Embryonic facial prominence (tissue), 1 donor: Measurements from ENCODE around the gene GPR37.

Experiments
- DNase-seq: peaks from one replicate; pipeline ENCODE4 v3.0.0-alpha.2; 2016; ENCODE audit errors: extremely low spot score

GPR37 gene, protein sequence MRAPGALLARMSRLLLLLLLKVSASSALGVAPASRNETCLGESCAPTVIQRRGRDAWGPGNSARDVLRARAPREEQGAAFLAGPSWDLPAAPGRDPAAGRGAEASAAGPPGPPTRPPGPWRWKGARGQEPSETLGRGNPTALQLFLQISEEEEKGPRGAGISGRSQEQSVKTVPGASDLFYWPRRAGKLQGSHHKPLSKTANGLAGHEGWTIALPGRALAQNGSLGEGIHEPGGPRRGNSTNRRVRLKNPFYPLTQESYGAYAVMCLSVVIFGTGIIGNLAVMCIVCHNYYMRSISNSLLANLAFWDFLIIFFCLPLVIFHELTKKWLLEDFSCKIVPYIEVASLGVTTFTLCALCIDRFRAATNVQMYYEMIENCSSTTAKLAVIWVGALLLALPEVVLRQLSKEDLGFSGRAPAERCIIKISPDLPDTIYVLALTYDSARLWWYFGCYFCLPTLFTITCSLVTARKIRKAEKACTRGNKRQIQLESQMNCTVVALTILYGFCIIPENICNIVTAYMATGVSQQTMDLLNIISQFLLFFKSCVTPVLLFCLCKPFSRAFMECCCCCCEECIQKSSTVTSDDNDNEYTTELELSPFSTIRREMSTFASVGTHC

DNA sequence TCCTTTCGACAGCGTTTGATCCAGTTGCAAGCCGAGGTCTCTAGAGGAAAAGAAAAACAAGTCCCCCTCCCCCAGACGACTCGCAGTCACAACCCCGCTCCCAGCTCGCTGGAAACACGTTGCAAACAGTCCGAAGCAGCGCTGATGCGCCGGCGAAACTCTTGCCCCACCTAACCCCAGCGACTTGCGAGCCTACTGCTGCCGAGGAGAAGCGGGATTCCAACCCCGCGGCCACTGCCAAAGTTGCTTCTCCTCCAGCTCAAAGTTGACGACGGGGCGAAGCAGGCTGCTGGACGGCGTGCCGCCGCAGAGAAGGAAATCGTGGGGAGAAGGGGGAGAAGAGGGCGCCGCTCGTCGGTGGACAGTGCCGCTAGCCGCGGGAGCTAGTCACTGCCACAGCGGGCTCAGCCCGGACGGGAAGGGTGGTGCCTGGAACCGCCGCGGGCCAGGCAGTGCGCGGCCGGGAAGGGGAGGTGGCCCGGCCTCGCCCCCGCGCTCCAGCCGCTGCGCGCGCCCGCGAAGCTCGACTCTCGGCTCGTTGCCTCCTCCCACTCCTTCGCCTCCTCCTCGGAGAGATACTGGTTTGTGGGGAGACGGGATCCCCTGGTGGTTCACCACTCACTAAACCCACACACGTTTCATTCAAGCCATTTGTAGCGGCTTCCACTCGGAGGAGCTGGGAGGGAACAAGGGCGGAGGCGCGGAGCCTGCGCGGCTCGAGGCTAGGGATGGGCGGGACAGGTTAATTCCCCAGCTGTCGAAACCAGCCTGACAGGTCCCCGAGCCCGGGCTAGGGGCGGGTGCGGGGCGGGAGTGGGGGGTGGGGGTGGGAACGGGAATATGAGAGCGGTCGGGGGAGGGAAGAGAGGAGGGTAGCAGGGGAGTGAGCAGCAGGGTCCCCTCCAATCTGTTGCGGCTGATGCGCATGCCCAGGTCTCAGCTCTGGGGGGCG lies at the start of gene GPR37:
Gene GPR37 (minus strand): TSS at position 392 of the 952 bp plus-strand sequence. CDS start 816 bp downstream, outside the sequence.
- DNase-seq = peak; percentile 40

GRCh38 chr7:124813994-124814798 lies 48.6 kb upstream of the GPR37 start:
- DNase-seq = no peak

DNA sequence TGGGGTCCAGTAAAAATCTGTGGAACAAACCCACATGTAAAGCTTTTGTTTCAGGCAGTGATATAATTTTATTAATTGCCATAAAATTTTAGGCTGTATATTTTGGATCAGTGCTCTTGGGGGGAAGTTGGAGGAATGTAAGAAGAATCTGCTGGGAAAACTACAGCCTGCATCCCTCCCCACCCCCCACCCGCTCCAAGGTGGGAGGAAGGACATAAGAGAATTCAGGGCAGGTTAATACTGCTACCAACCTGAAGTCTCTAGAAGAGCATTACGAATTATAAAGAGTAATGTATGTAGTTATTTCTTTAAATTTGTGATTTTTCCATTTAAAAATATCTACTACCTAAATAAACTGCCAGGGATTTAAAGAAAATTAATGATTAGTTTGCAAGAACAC lies 47.2 kb upstream of the GPR37 start:
- no peak for DNase-seq

DNA sequence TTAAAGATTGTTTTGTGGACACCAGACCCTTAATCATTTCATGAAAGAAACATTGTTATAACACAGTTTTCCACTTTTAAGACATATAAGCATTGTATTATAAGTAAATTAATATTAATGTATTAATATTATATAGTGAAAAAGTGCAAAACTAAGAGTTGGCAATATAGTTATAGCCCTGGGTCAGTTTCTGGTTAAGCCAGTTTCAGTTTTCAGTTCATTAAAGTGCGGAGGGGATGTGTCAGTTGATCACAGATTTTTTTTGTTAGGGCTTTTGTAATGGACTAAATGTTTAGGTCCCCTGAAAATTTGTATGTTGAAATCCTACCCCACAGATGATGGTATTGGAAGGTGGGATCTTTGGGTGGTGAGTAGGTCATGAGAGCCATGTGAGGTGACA lies 45.7 kb upstream of the GPR37 start:
- DNase-seq = no peak

GRCh38 chr7:124810605-124811004 lies 45.0 kb upstream of the GPR37 start:
- DNase-seq = no peak

DNA sequence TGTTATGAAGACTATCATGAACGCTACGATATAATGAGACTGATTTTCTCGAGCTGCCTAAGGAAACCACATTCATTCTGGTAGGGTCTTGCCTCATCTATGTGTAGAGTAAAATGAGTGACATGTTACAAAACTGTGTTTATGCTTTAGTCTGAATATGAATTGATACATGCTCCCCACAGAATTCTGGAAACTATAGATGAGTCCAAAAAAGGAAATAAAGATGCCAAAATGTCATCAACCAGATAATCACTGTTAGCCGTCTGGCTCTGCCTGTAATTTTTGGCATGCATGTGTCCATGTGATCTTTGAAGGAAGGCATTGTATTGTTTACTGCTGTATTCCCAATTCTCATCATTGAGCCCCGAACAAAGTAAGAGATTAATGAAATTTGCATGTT lies 42.6 kb upstream of the GPR37 start:
- no peak for DNase-seq

GRCh38 chr7:124801330-124801895 lies 35.8 kb upstream of the GPR37 start:
- no peak for DNase-seq

DNA sequence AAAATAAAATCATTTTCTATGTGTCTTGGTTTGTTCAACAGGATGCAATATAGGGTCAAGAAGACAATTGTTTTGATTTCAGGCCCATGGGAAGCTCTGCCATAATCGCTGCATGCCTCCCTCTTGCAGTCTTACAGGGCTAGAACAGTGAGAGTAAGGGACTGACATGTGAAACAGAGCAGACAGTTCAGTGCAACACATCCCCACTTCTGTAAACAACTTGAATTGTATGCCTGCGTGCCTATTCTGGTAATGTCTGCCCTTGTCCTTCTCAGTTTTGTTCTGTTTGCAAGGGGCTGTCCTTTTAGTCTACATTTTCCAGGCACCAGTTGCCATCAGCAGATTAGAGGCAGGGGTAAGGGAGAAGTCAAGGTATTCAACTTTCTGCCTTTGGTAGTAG lies 34.8 kb upstream of the GPR37 start:
- DNase-seq = no peak

DNA sequence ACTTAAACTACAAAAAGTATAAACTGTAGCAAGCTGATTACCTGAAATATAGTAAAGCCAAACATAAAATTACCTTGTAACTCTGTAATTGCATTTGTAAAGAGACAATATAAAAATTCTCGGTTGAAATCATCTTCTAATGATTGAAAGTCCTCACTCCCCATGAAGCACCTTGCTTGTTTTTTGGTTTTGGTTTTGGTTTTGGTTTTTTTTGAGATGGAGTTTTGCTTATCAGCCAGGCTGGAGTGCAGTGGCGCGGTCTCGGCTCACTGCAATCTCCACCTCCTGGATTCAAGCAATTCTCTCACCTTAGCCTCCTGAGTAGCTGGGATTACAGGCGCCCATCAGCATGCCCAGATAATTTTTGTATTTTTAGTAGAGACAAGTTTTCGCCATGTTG lies 33.9 kb upstream of the GPR37 start:
- no peak for DNase-seq

DNA sequence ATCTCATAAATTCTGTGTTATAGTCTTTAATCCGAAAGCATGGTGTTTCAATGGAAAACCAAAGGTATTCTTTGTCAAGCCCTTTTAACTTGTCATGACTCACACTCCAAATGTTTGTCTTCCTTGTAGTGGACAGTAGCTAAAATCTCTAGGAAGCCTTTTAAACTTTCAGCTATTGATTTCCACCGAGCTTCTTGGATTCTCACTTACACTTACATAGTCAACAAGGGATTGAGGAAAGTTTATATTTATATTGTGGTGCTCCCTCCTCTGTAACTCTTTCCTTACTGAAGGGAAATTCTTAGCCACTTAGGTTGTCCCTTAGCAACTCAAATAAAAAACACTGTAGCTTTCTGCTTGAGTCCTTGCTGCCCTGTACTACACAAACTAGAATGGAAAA lies 31.2 kb upstream of the GPR37 start:
- no peak for DNase-seq

GRCh38 chr7:124792696-124793095 lies 27.1 kb upstream of the GPR37 start:
- no peak for DNase-seq

DNA sequence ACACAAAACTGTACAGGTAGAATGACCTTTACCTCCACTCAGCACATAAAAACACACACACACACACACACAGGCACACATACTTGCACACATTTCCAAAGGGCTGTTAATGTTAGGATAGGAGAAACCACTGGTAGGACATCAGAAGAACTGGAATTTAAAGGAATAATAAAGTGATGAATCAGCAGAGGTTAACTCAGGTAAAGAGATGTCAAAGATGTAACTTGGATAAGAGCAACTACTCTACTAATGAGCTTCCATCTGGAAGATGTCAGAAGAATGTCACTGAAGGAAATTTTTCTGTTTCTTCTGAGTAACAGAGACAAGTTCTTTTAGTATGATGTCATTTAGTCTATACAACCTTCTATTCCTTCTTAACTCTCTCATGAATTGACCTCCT lies 26.4 kb upstream of the GPR37 start:
- DNase-seq = no peak

DNA sequence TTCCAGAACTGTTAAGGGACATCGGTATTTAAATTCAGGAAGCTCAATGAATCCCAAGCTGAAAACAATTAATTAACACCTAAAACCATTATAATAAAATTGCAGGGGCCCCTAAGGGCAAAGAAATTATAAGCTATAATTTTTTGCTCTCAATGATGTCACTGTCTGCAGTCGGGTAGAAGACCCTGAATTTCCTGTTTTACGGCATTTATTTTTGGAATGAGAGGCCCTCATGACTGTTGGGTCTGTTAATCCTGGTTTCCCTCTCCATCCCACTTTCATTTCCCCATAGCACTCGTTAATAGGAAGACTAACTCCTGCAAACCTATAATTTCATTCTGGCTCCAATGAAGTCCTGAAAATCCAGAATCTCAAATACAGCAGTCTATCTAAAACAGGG lies 25.8 kb upstream of the GPR37 start:
- DNase-seq = no peak

DNA sequence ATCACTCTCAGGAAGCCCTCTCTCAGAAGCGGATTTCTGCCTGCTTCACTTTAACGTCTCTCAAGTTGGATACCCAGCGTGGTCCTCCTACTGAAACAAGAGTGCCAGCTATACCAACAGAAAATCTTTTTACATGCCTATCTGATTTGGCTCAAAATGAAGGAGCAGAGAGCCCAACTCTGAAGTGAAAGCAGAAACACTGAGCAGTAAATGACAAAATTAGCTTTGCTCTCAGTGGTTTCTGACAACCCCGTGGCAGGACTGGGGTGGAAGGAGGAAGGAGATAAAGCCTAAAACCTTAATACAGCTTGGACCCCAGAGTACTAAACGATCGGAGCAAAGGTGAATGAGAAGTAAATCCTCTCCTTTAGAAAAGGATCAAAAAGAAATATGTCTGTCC lies 25.1 kb upstream of the GPR37 start:
- DNase-seq = no peak

DNA sequence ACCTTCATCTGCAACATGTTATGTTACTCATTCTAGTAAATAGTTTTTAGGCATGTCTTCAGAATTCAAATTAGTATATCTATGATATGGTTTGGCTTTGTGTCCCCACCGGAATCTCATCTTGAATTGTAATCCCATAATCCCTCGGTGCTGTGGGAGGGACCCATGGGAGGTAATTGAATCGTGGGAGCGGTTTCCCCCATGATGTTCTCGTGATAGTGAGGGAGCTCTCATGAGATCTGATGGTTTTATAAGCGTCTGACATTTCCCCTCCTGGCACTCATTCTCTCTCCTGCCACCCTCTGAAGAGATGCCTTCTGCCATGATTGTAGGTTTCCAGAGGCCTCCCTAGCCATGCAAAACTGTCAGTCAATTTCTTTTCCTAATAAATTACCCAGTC lies 20.4 kb upstream of the GPR37 start:
- DNase-seq = no peak

DNA sequence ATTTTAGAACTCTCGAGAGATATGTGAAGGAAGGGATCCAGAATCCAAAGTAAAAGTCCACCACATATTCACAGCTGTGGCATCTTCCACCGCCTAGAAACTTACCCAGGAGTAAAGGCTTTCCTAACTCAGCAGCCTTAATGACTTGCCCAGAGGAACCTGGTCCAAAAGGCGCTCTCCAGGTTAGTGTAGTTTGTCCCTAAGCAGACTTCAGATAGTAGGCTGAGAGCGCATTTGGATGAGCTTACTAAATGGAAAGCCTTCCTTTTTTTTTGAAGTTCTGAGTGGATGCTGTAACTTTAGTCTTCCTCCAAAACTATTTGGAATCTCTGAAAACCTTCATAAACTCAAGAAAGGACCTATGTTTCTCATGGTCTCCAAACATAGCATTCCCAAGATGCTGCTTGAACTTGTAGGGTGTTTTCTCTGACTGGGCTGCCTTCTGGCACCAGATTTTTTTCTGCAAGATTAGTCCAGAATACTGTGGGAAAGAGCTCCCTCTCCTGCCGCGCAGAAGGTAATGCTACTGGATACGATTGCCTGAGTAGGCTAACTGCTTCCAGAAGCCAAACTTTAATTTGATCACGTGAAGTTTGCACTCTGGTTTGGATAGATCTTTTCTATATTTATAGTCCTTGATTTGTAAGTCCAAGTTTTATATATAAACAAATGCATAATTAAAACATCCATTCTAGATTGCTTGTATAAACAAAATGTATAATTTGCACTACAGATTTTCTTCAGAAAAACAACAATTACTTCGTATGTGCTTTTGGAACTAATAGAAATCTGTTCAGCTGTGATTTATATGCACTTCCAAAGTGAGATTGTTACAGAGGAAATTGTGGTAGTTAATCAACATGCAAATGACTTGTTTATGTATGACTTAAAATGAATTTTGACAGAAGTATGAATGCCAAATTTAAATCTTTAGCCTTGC lies 19.6 kb upstream of the GPR37 start:
- peak; percentile 62 for DNase-seq

- no peak for DNase-seq
Observed at GRCh38 chr7:124783271-124783670, 17.7 kb upstream of the GPR37 start.

DNA sequence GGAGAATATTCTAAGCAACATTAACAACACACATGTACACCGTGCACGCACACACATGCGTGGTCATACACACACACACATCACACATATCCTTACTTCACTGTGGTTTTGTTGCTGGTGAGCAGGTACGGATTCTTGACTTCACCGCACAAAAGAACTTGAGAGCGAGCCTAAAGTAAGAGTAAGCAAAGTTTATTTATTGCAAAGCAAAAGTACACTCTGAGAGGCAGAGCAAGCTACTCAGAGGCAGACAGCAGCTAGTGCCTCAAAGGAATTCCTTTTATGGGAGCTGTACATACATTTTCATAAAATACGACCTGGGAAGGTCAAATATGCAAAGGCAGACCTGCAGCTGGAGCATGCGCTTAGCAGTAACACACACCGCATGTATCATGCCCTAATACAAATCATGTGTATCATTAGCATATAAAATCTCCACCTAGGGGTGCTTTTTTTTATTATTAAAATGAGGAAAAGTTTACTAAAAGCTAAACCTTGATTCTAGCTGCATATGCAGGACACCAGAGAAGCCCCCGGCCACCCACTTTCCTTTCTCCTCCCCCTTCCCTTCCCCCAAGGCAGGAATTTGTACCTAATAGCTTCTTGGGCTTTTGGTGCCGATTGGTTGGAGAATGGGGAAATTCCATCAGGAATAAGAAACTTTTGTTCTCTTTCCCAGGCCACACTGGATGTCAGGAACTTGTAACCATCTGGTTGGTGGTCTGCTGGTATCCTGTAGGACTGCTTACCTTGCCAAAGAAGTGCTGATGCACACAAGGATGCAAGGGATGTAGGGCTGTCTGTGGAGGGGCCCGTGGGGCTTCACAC lies 16.5 kb upstream of the GPR37 start:
- no peak for DNase-seq

DNA sequence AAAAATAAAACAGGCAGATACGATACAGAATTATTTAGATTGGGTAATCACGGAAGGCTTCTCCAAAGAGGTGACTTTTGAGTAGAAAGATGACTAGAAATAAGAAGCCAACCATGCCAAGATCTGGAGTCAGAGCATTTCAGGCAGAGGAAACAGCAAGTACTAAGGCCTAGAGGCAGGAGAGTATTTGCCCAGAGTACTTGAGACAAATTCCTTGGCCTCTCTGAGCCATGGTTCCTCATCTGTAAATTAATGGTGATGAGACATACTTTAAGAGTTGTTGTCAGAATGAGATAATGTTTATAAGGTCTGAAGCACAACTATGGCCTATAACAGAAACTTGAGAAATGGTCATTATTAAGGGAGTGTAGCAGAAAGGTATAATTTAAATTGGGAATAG lies 15.8 kb upstream of the GPR37 start:
- DNase-seq = no peak
